ENCODE data around the gene PPP3R1. TPM values are rescaled to one million over a fixed set of nuclear protein-coding genes. Genes with fewer than 3 reads are reported as not detected.
A peak's percentile ranks its signal among the peaks of the same experiment; 100 is the strongest.

Gene PPP3R1
- total and polyA plus RNA-seq, 2 donors (not counting 3 experiments of a cell fraction or from before 2014, with no cell fraction given) = 8.4 to 62.2 TPM

DNA sequence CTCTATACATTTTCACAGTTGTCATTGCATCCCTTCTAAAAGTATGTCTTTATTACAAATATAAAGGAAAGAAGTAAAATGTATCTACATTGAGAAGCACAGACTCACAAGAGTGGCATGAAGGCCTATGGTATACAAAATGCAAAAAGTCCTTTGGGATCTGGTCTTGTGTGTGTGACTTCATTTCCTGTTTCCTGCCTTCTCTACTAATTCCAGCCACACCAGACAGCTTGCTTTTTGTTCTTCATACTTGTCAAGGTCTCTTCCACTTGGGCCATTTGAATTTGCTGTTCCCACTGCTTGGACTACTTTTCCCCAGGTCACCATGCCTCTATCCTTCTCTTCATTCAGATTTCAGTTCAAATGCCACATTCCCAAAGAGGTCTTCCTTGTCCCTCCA is 101.3 kb downstream of the PPP3R1 start:
- no TSS peak for BruUV-seq (replicated peaks)
- no peaks in the 10 kb centered on the region for H4K20me1 ChIP-seq (replicated peaks; ENCODE audit: control insufficient read depth, extremely low read depth, insufficient read depth, low read length)
- peak; percentile 44 for TF ChIP-seq JUN (IDR thresholded peaks at IDR 0.05; ENCODE audit: borderline replicate concordance, insufficient read depth, insufficient read length, low read depth)
- no peak for TF ChIP-seq GATA2 (IDR thresholded peaks at IDR 0.05; ENCODE audit: insufficient read depth, insufficient read length, low read depth, low read length)
- POLR2A ChIA-PET = no interaction called here
- H3K9ac ChIP-seq (replicated peaks; ENCODE audit: extremely low read depth, insufficient read depth, low read length) = no peak overlapping the region
- H3K27me3 ChIP-seq (ENCODE audit: control insufficient read depth in 2 of 2, insufficient read depth in 2 of 2, low read length in 2 of 2) = no peaks in the 10 kb centered on the region
- H3K4me1 ChIP-seq (ENCODE audit: control insufficient read depth, extremely low read depth, insufficient read depth, low read length) = peaks cover 12% of the 10 kb centered on the region
- peak; percentile 88 for FAIRE-seq
- H3K36me3 ChIP-seq (ENCODE audit: control insufficient read depth in 2 of 2, extremely low read depth in 1 of 2, insufficient read depth in 2 of 2, low read length in 2 of 2) = no peaks in the 10 kb centered on the region
- H3K9me3 ChIP-seq (replicated peaks; ENCODE audit: control insufficient read depth, insufficient read depth, low read length) = no peaks in the 10 kb centered on the region
- H3K79me2 ChIP-seq (ENCODE audit: control insufficient read depth, insufficient read depth, low read length) = peaks cover 5% of the 10 kb centered on the region
- peak; percentile 29 for DNase-seq (ENCODE audit: low read depth, low spot score)
- intact Hi-C loops (cut with micrococcal nuclease) (no loop called here), dilution Hi-C loops (cut with MboI; ENCODE audit: extremely low pct_ligation_motif_present, low sequenced_read_pairs) (no loop called here)
- no peaks in the 10 kb centered on the region for H3K9me1 ChIP-seq (replicated peaks; ENCODE audit: control insufficient read depth, extremely low read depth, insufficient read depth, low read length)
- peak overlapping the region; percentile 42 for H3K27ac ChIP-seq (ENCODE audit: insufficient read depth, low read depth, low read length)
- H3K4me2 ChIP-seq (ENCODE audit: insufficient read depth, low read length) = peak overlapping the region; percentile 72
- CTCF ChIA-PET = interaction anchor here (0.8 to 1.3 kb wide), 4 partner anchors 13 to 133 kb away, joined by 3 to 4 read pairs (median 4); no protein-coding TSS in a partner anchor
- H3K4me3 ChIP-seq (replicated peaks in 1 of 3; ENCODE audit: insufficient read depth in 1 of 3, low read depth in 1 of 3, low read length in 3 of 3) = no peak overlapping the region
- peak overlapping the region; percentile 57 for H2AFZ ChIP-seq (ENCODE audit: low read depth, low read length)

DNA sequence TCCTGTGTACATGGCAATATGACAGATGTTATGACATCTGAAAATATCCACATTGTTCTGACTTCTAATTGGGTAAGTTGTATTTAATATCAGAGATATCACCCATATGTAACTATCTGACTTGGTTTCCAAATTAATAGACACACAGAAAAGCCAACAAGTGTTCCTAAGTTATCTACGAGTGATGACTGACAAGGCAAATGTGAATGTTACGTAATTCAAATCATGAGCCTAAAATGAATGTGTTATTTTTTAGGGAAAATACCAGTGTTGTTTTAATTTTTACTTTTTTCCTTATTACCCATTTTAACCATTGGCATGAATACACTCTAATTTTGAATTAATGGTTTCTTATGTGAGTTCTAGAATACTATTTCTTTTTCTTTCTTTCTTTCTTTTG is 110.5 kb downstream of the PPP3R1 start:
- no peak overlapping the region for H3K9ac ChIP-seq (replicated peaks; ENCODE audit: extremely low read depth, insufficient read depth, low read length)
- ChIA-PET CTCF (no interaction called here), POLR2A (no interaction called here)
- H3K4me3 ChIP-seq (replicated peaks in 1 of 3; ENCODE audit: insufficient read depth in 1 of 3, low read depth in 1 of 3, low read length in 3 of 3) = no peak overlapping the region
- H3K9me3 ChIP-seq (replicated peaks; ENCODE audit: control insufficient read depth, insufficient read depth, low read length) = no peaks in the 10 kb centered on the region
- DNase-seq (ENCODE audit: low read depth, low spot score) = no peak
- H2AFZ ChIP-seq (ENCODE audit: low read depth, low read length) = no peak overlapping the region
- no peaks in the 10 kb centered on the region for H3K4me1 ChIP-seq (ENCODE audit: control insufficient read depth, extremely low read depth, insufficient read depth, low read length)
- no peak for FAIRE-seq
- H3K27me3 ChIP-seq (ENCODE audit: control insufficient read depth in 2 of 2, insufficient read depth in 2 of 2, low read length in 2 of 2) = no peaks in the 10 kb centered on the region
- no peaks in the 10 kb centered on the region for H4K20me1 ChIP-seq (replicated peaks; ENCODE audit: control insufficient read depth, extremely low read depth, insufficient read depth, low read length)
- dilution Hi-C loops (cut with MboI; ENCODE audit: extremely low pct_ligation_motif_present, low sequenced_read_pairs) = no loop called here
- no peaks in the 10 kb centered on the region for H3K9me1 ChIP-seq (replicated peaks; ENCODE audit: control insufficient read depth, extremely low read depth, insufficient read depth, low read length)
- H3K27ac ChIP-seq (ENCODE audit: insufficient read depth, low read depth, low read length) = no peak overlapping the region
- TF ChIP-seq POLR2A (IDR thresholded peaks at IDR 0.05; ENCODE audit: low read depth, low read length) (no peak), JUN (IDR thresholded peaks at IDR 0.05; ENCODE audit: borderline replicate concordance, insufficient read depth, insufficient read length, low read depth) (no peak), MYC (IDR thresholded peaks at IDR 0.05; ENCODE audit: low read depth, low read length) (no peak), POLR2AphosphoS5 (IDR thresholded peaks at IDR 0.05; ENCODE audit: insufficient read depth, low read depth, low read length) (no peak), GATA2 (IDR thresholded peaks at IDR 0.05; ENCODE audit: insufficient read depth, insufficient read length, low read depth, low read length) (no peak), EZH2 (IDR thresholded peaks at IDR 0.05; ENCODE audit: borderline replicate concordance, low read depth, low read length, severe bottlenecking) (no peak), FOS (IDR thresholded peaks at IDR 0.05; ENCODE audit: borderline replicate concordance, insufficient read depth, low read length) (no peak)
- TF ChIP-seq, protein P1, sequence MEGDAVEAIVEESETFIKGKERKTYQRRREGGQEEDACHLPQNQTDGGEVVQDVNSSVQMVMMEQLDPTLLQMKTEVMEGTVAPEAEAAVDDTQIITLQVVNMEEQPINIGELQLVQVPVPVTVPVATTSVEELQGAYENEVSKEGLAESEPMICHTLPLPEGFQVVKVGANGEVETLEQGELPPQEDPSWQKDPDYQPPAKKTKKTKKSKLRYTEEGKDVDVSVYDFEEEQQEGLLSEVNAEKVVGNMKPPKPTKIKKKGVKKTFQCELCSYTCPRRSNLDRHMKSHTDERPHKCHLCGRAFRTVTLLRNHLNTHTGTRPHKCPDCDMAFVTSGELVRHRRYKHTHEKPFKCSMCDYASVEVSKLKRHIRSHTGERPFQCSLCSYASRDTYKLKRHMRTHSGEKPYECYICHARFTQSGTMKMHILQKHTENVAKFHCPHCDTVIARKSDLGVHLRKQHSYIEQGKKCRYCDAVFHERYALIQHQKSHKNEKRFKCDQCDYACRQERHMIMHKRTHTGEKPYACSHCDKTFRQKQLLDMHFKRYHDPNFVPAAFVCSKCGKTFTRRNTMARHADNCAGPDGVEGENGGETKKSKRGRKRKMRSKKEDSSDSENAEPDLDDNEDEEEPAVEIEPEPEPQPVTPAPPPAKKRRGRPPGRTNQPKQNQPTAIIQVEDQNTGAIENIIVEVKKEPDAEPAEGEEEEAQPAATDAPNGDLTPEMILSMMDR (IDR thresholded peaks at IDR 0.05; ENCODE audit: extremely low read depth in 1 of 2, insufficient read depth in 1 of 2, low read depth in 1 of 2, low read length in 2 of 2) = no peak
- no peaks in the 10 kb centered on the region for H3K79me2 ChIP-seq (ENCODE audit: control insufficient read depth, insufficient read depth, low read length)
- intact Hi-C loops (cut with micrococcal nuclease) = no loop called here
- BruUV-seq (replicated peaks) = no TSS peak
- H3K36me3 ChIP-seq (ENCODE audit: control insufficient read depth in 2 of 2, extremely low read depth in 1 of 2, insufficient read depth in 2 of 2, low read length in 2 of 2) = no peaks in the 10 kb centered on the region
- no peak overlapping the region for H3K4me2 ChIP-seq (ENCODE audit: insufficient read depth, low read length)

Measured in endothelial cell of umbilical vein (primary cell).